ENCODE measurements around the gene NTPCR.

DNA sequence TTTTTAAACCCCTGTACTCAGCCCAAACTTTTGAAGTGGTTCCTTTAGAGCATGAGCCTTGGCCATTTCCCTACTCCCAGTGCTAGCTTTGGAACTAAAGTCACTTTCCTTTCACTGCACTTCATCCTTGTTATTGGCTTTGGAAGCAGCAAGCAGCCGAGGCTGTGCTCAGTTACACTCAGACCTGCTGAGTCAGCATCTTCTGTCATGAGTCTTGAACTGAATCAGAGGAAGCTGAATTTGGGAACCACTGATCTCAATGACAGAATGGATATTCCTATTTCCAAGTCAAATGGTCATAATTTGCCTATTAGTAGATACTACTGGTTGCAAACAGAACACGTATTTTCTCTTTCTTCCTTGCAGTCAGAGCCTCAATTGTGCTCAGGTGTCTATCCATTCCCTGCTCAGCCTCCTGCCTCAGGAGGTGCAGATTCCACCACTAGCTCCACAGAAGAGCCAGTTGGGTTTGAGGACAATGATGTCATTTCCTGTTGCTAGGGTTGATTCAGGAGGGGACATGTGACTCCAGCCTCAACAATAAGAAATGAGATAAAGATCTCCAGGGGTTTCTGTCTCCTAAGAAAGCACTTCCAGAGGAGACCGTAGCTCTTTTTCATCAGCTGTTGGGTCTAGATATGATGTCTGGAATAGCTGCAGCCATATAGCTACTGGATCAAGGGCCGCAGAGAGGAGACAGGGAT is 44.9 kb upstream of the NTPCR start:
- TF ChIP-seq, protein P1, sequence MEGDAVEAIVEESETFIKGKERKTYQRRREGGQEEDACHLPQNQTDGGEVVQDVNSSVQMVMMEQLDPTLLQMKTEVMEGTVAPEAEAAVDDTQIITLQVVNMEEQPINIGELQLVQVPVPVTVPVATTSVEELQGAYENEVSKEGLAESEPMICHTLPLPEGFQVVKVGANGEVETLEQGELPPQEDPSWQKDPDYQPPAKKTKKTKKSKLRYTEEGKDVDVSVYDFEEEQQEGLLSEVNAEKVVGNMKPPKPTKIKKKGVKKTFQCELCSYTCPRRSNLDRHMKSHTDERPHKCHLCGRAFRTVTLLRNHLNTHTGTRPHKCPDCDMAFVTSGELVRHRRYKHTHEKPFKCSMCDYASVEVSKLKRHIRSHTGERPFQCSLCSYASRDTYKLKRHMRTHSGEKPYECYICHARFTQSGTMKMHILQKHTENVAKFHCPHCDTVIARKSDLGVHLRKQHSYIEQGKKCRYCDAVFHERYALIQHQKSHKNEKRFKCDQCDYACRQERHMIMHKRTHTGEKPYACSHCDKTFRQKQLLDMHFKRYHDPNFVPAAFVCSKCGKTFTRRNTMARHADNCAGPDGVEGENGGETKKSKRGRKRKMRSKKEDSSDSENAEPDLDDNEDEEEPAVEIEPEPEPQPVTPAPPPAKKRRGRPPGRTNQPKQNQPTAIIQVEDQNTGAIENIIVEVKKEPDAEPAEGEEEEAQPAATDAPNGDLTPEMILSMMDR (conservative IDR thresholded peaks at IDR 0.05), result no peak
- no peak for TF ChIP-seq EZH2 (IDR thresholded peaks at IDR 0.05; ENCODE audit: low read depth)

Data from PC-9 (cell line).